ENCODE measurements around the gene BTBD9. TPM values are rescaled to one million over a fixed set of nuclear protein-coding genes. Genes with fewer than 3 reads are reported as not detected.

The BTBD9 gene
- total RNA-seq, 1 experiment from 2014 or later = 8.9 TPM

DNA sequence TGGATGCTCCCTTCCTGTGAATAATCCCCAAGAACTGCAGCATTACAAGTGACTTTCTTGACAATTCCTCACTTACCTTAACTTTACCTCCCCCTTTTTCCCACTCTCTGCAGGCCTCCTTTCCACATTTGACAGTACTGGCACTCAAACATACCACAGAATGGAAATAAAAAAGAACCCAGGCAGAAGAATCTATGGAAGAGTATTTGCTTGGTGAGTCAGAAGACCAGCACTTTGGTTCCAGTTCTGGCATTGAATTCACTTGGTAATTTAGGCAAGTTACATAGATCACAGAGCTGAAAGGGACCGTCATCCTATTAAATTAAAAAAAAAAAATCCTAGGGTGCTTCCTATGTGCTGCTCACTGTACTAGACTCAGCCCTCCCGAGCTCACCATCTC, 55.0 kb downstream of the BTBD9 start:
- Histone ChIP-seq H3K27me3 (ENCODE audit: insufficient read depth, low read length) (no peaks in the 10 kb centered on the region), H3K4ac (ENCODE audit: low read depth, low read length) (no peak overlapping the region), H4K20me1 (ENCODE audit: control insufficient read depth, insufficient read depth, insufficient read length) (no peaks in the 10 kb centered on the region), H3K56ac (ENCODE audit: insufficient read length, low read depth, low read length) (no peak overlapping the region), H3K18ac (ENCODE audit: insufficient read length, low read depth, low read length) (no peak overlapping the region), H3K9me3 (ENCODE audit: control insufficient read depth, low read depth, low read length) (no peaks in the 10 kb centered on the region), H3T11ph (ENCODE audit: low read length) (no peak overlapping the region), H2BK15ac (ENCODE audit: low read depth, low read length) (no peak overlapping the region), H3K27ac (ENCODE audit: insufficient read length, low read depth, low read length) (no peak overlapping the region), H3K4me2 (ENCODE audit: insufficient read depth, insufficient read length, low read length) (no peak overlapping the region), H2BK5ac (ENCODE audit: insufficient read length, low read length) (no peak overlapping the region), H4K5ac (ENCODE audit: insufficient read length, low read depth, low read length) (no peak overlapping the region), H3K9ac (ENCODE audit: extremely low read depth, insufficient read length, low read length) (no peak overlapping the region), H3K4me1 (ENCODE audit: insufficient read depth, low read length) (no peaks in the 10 kb centered on the region), H2BK120ac (ENCODE audit: low read depth, low read length, poor library complexity, severe bottlenecking) (no peak overlapping the region), H4K8ac (replicated peaks; ENCODE audit: insufficient read length, low read depth, low read length) (no peak overlapping the region), H2BK20ac (ENCODE audit: low read depth, low read length, poor library complexity, severe bottlenecking) (no peak overlapping the region), H2AK5ac (ENCODE audit: insufficient read length, low read length) (no peak overlapping the region), H3K79me2 (ENCODE audit: insufficient read depth, low read length) (no peaks in the 10 kb centered on the region), H4K91ac (ENCODE audit: insufficient read length, low read depth, low read length) (no peak overlapping the region), H3K79me1 (ENCODE audit: insufficient read depth, low read depth, low read length, poor library complexity, severe bottlenecking) (no peaks in the 10 kb centered on the region), H3K23ac (ENCODE audit: insufficient read length, low read depth, low read length) (no peak overlapping the region), H2AFZ (ENCODE audit: low read length) (no peak overlapping the region), H3K14ac (ENCODE audit: insufficient read depth, low read length) (no peak overlapping the region), H3K23me2 (ENCODE audit: insufficient read length, low read depth, low read length, poor library complexity, severe bottlenecking) (no peaks in the 10 kb centered on the region), H2BK12ac (ENCODE audit: insufficient read length, low read depth, low read length) (no peak overlapping the region)
- Mint-ChIP-seq H3K4me3 (no peak overlapping the region), H3K27ac (no peak overlapping the region; a peak in 1 of 7 replicates), H3K9me3 (no peaks in the 10 kb centered on the region), H3K4me1 (no peaks in the 10 kb centered on the region), H3K27me3 (ENCODE audit: low read depth) (no peaks in the 10 kb centered on the region), H3K36me3 (ENCODE audit: insufficient read depth in 1 of 3, low read depth in 3 of 3) (no peaks in the 10 kb centered on the region; a peak in 1 of 7 replicates)
- DNase-seq = no peak
- TF ChIP-seq, protein P1, sequence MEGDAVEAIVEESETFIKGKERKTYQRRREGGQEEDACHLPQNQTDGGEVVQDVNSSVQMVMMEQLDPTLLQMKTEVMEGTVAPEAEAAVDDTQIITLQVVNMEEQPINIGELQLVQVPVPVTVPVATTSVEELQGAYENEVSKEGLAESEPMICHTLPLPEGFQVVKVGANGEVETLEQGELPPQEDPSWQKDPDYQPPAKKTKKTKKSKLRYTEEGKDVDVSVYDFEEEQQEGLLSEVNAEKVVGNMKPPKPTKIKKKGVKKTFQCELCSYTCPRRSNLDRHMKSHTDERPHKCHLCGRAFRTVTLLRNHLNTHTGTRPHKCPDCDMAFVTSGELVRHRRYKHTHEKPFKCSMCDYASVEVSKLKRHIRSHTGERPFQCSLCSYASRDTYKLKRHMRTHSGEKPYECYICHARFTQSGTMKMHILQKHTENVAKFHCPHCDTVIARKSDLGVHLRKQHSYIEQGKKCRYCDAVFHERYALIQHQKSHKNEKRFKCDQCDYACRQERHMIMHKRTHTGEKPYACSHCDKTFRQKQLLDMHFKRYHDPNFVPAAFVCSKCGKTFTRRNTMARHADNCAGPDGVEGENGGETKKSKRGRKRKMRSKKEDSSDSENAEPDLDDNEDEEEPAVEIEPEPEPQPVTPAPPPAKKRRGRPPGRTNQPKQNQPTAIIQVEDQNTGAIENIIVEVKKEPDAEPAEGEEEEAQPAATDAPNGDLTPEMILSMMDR (conservative IDR thresholded peaks at IDR 0.05) = no peak
- WGBS (ENCODE audit: extremely low coverage, insufficient read length, low lambda C conversion rate) = no CpG with 5 or more reads among the region's 2 CpGs

All from H9 (cell line).